ENCODE measurements around the gene NME3. TPM values are rescaled to one million over a fixed set of nuclear protein-coding genes. Genes with fewer than 3 reads are reported as not detected.

Gene NME3
- total RNA-seq, 1 experiment from 2014 or later, result 76.9 TPM

DNA sequence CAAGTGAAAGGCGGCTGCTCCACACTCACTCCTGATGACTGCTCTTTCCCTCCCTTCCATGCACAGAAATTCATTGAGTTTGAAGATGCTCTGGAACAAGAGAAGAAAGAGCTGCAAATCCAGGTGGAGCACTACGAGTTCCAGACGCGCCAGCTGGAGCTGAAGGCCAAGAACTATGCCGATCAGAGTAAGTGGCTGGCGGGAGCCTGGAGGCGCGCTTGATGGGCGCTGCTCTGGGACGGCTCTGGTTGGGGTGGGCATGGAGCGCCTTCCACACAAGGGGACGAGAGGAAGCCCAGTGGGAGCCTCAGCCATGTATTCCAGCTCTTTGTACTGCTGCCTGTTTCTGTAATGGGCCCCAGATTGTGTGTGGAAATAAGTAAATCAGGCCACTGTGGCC lies 46.9 kb downstream of the NME3 start:
- TF ChIP-seq, protein P1, sequence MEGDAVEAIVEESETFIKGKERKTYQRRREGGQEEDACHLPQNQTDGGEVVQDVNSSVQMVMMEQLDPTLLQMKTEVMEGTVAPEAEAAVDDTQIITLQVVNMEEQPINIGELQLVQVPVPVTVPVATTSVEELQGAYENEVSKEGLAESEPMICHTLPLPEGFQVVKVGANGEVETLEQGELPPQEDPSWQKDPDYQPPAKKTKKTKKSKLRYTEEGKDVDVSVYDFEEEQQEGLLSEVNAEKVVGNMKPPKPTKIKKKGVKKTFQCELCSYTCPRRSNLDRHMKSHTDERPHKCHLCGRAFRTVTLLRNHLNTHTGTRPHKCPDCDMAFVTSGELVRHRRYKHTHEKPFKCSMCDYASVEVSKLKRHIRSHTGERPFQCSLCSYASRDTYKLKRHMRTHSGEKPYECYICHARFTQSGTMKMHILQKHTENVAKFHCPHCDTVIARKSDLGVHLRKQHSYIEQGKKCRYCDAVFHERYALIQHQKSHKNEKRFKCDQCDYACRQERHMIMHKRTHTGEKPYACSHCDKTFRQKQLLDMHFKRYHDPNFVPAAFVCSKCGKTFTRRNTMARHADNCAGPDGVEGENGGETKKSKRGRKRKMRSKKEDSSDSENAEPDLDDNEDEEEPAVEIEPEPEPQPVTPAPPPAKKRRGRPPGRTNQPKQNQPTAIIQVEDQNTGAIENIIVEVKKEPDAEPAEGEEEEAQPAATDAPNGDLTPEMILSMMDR (conservative IDR thresholded peaks at IDR 0.05), result no peak
- H3K14ac ChIP-seq (ENCODE audit: insufficient read depth, low read length), result no peak overlapping the region
- H3K79me2 ChIP-seq (ENCODE audit: insufficient read depth, low read length), result no peaks in the 10 kb centered on the region
- no peak overlapping the region for H3K4me2 ChIP-seq (ENCODE audit: insufficient read depth, insufficient read length, low read length)
- H3K9me3 Mint-ChIP-seq, result no peaks in the 10 kb centered on the region
- H3K9ac ChIP-seq (ENCODE audit: extremely low read depth, insufficient read length, low read length), result no peak overlapping the region
- no peaks in the 10 kb centered on the region for H3K79me1 ChIP-seq (ENCODE audit: insufficient read depth, low read depth, low read length, poor library complexity, severe bottlenecking)
- H3K18ac ChIP-seq (ENCODE audit: insufficient read length, low read depth, low read length), result no peak overlapping the region
- no peak overlapping the region for H4K8ac ChIP-seq (replicated peaks; ENCODE audit: insufficient read length, low read depth, low read length)
- no peak overlapping the region for H3K56ac ChIP-seq (ENCODE audit: insufficient read length, low read depth, low read length)
- no peak overlapping the region for H2BK5ac ChIP-seq (ENCODE audit: insufficient read length, low read length)
- no peak overlapping the region for H2BK120ac ChIP-seq (ENCODE audit: low read depth, low read length, poor library complexity, severe bottlenecking)
- no peak overlapping the region for H3K27ac Mint-ChIP-seq
- H3K23ac ChIP-seq (ENCODE audit: insufficient read length, low read depth, low read length), result no peak overlapping the region
- H3K9me3 ChIP-seq (ENCODE audit: control insufficient read depth, low read depth, low read length), result no peaks in the 10 kb centered on the region
- WGBS (ENCODE audit: extremely low coverage, insufficient read length, low lambda C conversion rate), result no CpG with 5 or more reads among the region's 12 CpGs
- no peak overlapping the region for H2AFZ ChIP-seq (ENCODE audit: low read length)
- H3K27me3 Mint-ChIP-seq (ENCODE audit: low read depth), result no peaks in the 10 kb centered on the region
- DNase-seq, result no peak
- H3K23me2 ChIP-seq (ENCODE audit: insufficient read length, low read depth, low read length, poor library complexity, severe bottlenecking), result no peaks in the 10 kb centered on the region
- peaks cover 2 to 22% (median 17%) of the 10 kb centered on the region in 3 experiments; a peak in 6 of 7 replicates for H3K36me3 Mint-ChIP-seq (ENCODE audit: insufficient read depth in 1 of 3, low read depth in 3 of 3)
- H2BK15ac ChIP-seq (ENCODE audit: low read depth, low read length), result no peak overlapping the region
- no peak overlapping the region for H3T11ph ChIP-seq (ENCODE audit: low read length)
- no peak overlapping the region for H3K27ac ChIP-seq (ENCODE audit: insufficient read length, low read depth, low read length)
- no peak overlapping the region for H2AK5ac ChIP-seq (ENCODE audit: insufficient read length, low read length)
- no peaks in the 10 kb centered on the region for H3K27me3 ChIP-seq (ENCODE audit: insufficient read depth, low read length)
- H4K5ac ChIP-seq (ENCODE audit: insufficient read length, low read depth, low read length), result no peak overlapping the region
- H3K4ac ChIP-seq (ENCODE audit: low read depth, low read length), result no peak overlapping the region
- no peaks in the 10 kb centered on the region for H3K4me1 ChIP-seq (ENCODE audit: insufficient read depth, low read length)
- no peak overlapping the region for H2BK12ac ChIP-seq (ENCODE audit: insufficient read length, low read depth, low read length)
- H2BK20ac ChIP-seq (ENCODE audit: low read depth, low read length, poor library complexity, severe bottlenecking), result no peak overlapping the region
- H3K4me1 Mint-ChIP-seq, result peaks cover 0 to 7% of the 10 kb centered on the region in 2 experiments; a peak in 3 of 4 replicates
- H3K4me3 Mint-ChIP-seq, result no peak overlapping the region
- no peaks in the 10 kb centered on the region for H4K20me1 ChIP-seq (ENCODE audit: control insufficient read depth, insufficient read depth, insufficient read length)
- no peak overlapping the region for H4K91ac ChIP-seq (ENCODE audit: insufficient read length, low read depth, low read length)

Data from H9 (cell line).